Body of pancreas (tissue), 4 donors: Measurements from ENCODE around the gene ASTN2. TPM values are rescaled to one million over a fixed set of nuclear protein-coding genes. Genes with fewer than 3 reads are reported as not detected.

Experiments used
- ATAC-seq: fragments of 150-250 bp; one replicate; pipeline ENCODE4 v1.9.1; 2016
- DNase-seq, 4 donors: peaks; one replicate each; pipeline ENCODE4 v3.0.0-alpha.2; 2019
- H3K27ac ChIP-seq, 4 donors: fragments of 200-600 bp; sonication (generic); 1 replicate in 3 of 4; 2 replicates in 1 of 4; pipeline versions ENCODE4 v1.5.1 to v1.6.1; 2016 to 2019; ENCODE audit warnings: mild to moderate bottlenecking in 1 of 4, mixed read lengths in 1 of 4, moderate library complexity in 1 of 4
- H3K27me3 ChIP-seq, 2 donors: fragments of 200-600 bp; sonication (generic); one replicate each; pipeline ENCODE4 v1.6.0; 2016; ENCODE audit warnings: mild to moderate bottlenecking in 1 of 2
- H3K36me3 ChIP-seq, 2 donors: fragments of 200-600 bp; sonication (generic); replicated peaks in 1 of 2; 2 replicates each; pipeline ENCODE4 v1.5.1; 2016; ENCODE audit warnings: low read depth in 2 of 2; ENCODE audit not compliant: insufficient read depth in 1 of 2
- H3K4me1 ChIP-seq: fragments of 200-600 bp; sonication (generic); one replicate; pipeline ENCODE4 v1.6.0; 2016
- H3K4me3 ChIP-seq, 2 donors: fragments of 200-600 bp; sonication (generic); 1 replicate in 1 of 2; 2 replicates in 1 of 2; pipeline ENCODE4 v1.5.1; 2016 to 2019
- H3K9me3 ChIP-seq, 3 donors: fragments of 200-600 bp; sonication (generic); 1 replicate in 2 of 3; 2 replicates in 1 of 3; pipeline ENCODE4 v1.5.1; 2016
- POLR2A ChIP-seq, 3 donors: fragments of 450-650 bp; IDR thresholded peaks; one replicate each; pipeline ENCODE4 v1.6.1; 2016; ENCODE audit warnings: antibody characterized with exemption in 3 of 3, mild to moderate bottlenecking in 2 of 3
- WGBS, 2 donors: methylation state at CpG; one replicate each; pipeline ENCODE4 v1.1.5; 2017; 5-methylcytosine and 5-hydroxymethylcytosine counted together
- intact Hi-C: fragments of 100-400 bp; cut with DNase I; formaldehyde crosslinking; loops from one replicate; pipeline ENCODE4 v1.15.1; 2023
- total RNA-seq, 2 donors: library from RNA; depleted of rRNA; stranded (reverse); fragments of >200 nt; gene quantifications; one replicate each; pipeline ENCODE4 v1.1.0, GENCODE V29; 2016
- TF ChIP-seq, protein P1 (sequence below), 7 experiments: fragments of 450-650 bp in 4 of 7; fragments of 200-600 bp in 3 of 7; sonication (generic) in 3 of 7; IDR thresholded peaks; one replicate each; pipeline ENCODE4 v1.5.1; 2016 to 2019; ENCODE audit warnings: antibody characterized with exemption in 7 of 7

Gene ASTN2
- total RNA-seq, 2 donors from 2014 or later, result 8.2 to 9.6 TPM

DNA sequence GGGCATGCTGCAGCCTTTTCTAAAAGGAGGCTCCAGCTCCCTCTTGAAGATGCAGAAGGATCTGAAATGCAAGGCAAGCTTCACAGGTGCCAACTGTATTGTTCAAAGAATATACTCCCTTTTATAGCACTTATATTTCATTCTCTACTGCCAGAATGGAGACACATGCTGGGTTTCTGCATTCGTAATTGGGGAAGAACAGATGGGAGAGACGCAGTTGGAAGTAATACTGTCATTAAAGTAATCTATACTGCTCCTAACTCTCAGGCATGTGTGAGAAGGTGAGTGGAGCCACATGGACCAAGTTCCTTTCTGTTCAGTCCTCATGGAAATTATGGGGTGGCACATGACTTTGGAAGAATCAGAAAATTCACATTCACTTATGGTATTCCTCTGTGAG is 501.3 kb downstream of the ASTN2 start:
- intact Hi-C loops, result no loop called here
- Histone ChIP-seq H3K27me3 (no peaks in the 10 kb centered on the region), H3K9me3 (no peaks in the 10 kb centered on the region), H3K27ac (no peak overlapping the region), H3K36me3 (no peaks in the 10 kb centered on the region), H3K4me3 (no peak overlapping the region), H3K4me1 (no peaks in the 10 kb centered on the region)
- ATAC-seq, result no peak
- 76 to 84% methylated on average over 2 of the region's 2 CpGs for WGBS, 2 donors
- no peak for DNase-seq
- TF ChIP-seq POLR2A (IDR thresholded peaks at IDR 0.05), result no peak
- TF ChIP-seq, protein P1, sequence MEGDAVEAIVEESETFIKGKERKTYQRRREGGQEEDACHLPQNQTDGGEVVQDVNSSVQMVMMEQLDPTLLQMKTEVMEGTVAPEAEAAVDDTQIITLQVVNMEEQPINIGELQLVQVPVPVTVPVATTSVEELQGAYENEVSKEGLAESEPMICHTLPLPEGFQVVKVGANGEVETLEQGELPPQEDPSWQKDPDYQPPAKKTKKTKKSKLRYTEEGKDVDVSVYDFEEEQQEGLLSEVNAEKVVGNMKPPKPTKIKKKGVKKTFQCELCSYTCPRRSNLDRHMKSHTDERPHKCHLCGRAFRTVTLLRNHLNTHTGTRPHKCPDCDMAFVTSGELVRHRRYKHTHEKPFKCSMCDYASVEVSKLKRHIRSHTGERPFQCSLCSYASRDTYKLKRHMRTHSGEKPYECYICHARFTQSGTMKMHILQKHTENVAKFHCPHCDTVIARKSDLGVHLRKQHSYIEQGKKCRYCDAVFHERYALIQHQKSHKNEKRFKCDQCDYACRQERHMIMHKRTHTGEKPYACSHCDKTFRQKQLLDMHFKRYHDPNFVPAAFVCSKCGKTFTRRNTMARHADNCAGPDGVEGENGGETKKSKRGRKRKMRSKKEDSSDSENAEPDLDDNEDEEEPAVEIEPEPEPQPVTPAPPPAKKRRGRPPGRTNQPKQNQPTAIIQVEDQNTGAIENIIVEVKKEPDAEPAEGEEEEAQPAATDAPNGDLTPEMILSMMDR (IDR thresholded peaks at IDR 0.05), result no peak

DNA sequence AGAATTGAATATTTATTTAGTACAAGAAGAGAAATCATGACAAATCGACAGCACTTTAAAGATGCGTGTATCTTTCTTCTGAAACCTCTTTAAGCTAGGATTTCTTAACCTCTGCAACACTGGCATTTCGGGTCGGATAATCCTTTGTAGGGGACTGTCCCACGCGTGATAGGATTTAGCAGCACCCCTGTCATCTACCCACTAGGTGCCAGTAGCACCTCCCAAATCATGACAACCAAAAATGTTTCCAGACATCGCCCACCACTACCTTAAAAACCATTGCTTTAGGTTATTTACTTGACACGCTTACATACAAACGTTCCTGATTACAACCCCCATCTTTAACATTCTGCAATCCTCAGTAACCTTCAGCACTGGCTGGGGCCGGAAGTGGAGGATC is 504.7 kb downstream of the ASTN2 start:
- Histone ChIP-seq H3K4me1 (no peaks in the 10 kb centered on the region), H3K27ac (no peak overlapping the region), H3K36me3 (no peaks in the 10 kb centered on the region), H3K9me3 (no peaks in the 10 kb centered on the region), H3K27me3 (no peaks in the 10 kb centered on the region), H3K4me3 (no peak overlapping the region)
- TF ChIP-seq POLR2A (IDR thresholded peaks at IDR 0.05), result no peak
- intact Hi-C loops, result no loop called here
- no peak for ATAC-seq
- DNase-seq, result no peak
- WGBS, 2 donors, result 72% methylated on average over 10 of the region's 10 CpGs

DNA sequence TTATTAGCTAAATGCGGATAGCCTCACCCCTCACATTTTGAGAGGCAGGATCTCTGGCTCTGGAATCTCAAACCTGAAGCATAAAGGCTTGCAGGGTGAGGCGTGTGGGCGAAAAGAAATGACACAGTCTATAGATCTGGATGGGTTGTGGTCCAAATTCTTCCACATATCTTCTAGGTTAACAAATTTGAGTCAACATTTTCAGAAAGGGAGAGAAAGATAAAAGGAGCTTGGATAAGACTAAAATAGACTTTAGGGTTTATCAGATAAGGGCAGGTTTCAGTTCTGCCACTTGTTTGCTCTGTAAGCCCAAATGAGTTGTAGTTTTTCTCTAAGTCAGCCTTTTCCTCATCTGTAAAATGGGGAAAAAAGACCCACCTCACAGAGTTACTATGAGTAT is 506.9 kb downstream of the ASTN2 start:
- H3K4me3 ChIP-seq, result no peak overlapping the region
- H3K4me1 ChIP-seq, result no peaks in the 10 kb centered on the region
- DNase-seq (no peak), ATAC-seq (no peak)
- TF ChIP-seq, protein P1 (IDR thresholded peaks at IDR 0.05), result no peak
- no peak for TF ChIP-seq POLR2A (IDR thresholded peaks at IDR 0.05)
- no peaks in the 10 kb centered on the region for H3K9me3 ChIP-seq
- WGBS, 2 donors, result 81 to 86% methylated on average over 3 of the region's 3 CpGs
- H3K27me3 ChIP-seq, result no peaks in the 10 kb centered on the region
- H3K27ac ChIP-seq, result no peak overlapping the region
- intact Hi-C loops, result no loop called here
- no peaks in the 10 kb centered on the region for H3K36me3 ChIP-seq

DNA sequence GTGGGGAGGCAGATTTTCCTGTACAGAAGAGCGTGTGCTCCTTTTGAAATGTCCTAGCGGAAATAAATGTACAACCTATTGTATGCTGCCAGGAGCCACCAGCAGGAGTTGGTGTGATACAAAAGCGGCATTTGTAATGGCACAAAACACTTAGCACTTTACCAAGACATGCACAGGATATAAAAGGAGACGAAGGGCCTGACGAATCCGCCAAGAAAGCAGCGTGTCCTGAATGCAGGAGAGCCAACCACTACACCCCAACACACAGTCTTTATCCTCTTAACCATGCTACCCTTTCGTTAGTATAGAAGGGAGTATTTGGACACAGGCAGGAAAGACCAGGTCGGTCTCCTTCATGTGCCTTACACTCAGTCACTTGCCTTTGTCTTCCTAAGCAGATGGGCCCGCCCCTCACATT is 509.7 kb downstream of the ASTN2 start:
- DNase-seq (no peak), ATAC-seq (no peak)
- intact Hi-C loops, result no loop called here
- Histone ChIP-seq H3K27ac (no peak overlapping the region), H3K4me1 (no peaks in the 10 kb centered on the region), H3K36me3 (no peaks in the 10 kb centered on the region), H3K27me3 (no peaks in the 10 kb centered on the region), H3K9me3 (no peaks in the 10 kb centered on the region), H3K4me3 (no peak overlapping the region)
- WGBS, 2 donors, result 84 to 87% methylated on average over 10 of the region's 10 CpGs
- no peak for TF ChIP-seq POLR2A (IDR thresholded peaks at IDR 0.05)
- TF ChIP-seq, protein P1 (IDR thresholded peaks at IDR 0.05), result no peak

DNA sequence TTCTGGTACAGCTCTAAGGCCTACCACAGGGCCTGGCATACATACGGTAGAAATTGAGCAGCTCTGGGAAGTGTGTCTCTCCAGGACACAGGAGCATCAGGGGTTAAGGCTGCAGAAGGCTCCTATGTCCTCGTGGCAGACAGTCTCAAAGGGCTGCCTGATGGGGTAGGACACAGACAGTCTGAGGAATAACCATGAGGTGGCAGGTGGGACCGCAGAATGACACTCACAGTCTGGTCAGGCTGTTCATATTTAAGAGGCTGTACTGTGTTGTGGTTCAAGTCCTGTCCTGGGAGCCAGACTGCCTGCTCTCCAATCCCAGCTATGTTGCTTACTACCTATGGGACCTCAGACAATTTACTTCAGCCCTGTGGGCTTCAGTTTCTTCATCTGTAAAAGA is 510.7 kb downstream of the ASTN2 start:
- 61 to 72% methylated on average over 3 of the region's 3 CpGs for WGBS, 2 donors
- ATAC-seq, result no peak
- no peaks in the 10 kb centered on the region for H3K4me1 ChIP-seq
- H3K27me3 ChIP-seq, result no peaks in the 10 kb centered on the region
- TF ChIP-seq, protein P1 (IDR thresholded peaks at IDR 0.05), result no peak
- no peak for TF ChIP-seq POLR2A (IDR thresholded peaks at IDR 0.05)
- H3K36me3 ChIP-seq, result no peaks in the 10 kb centered on the region
- intact Hi-C loops, result no loop called here
- no peaks in the 10 kb centered on the region for H3K9me3 ChIP-seq
- no peak overlapping the region for H3K4me3 ChIP-seq
- DNase-seq, result no peak
- no peak overlapping the region for H3K27ac ChIP-seq
